MM.1S (cell line): ENCODE results near the gene PLCB4.

Experiments
- DNase-seq: peaks from one replicate; pipeline ENCODE4 v3.0.0-alpha.2; 2015
- H2AFZ ChIP-seq: fragments of 300-600 bp; sonication (generic); 2 replicates; pipeline ENCODE4 v1.6.0; 2016; ENCODE audit warnings: antibody characterized with exemption, low read length
- H3F3A ChIP-seq: fragments of 300-600 bp; sonication (generic); 2 replicates; pipeline ENCODE4 v1.6.1; 2016; ENCODE audit warnings: mild to moderate bottlenecking, antibody characterized with exemption, low read length, moderate library complexity, mixed read lengths; ENCODE audit not compliant: insufficient read depth
- H3K27ac ChIP-seq: fragments of 300-600 bp; sonication (generic); 2 replicates; pipeline ENCODE4 v1.5.1; 2016; ENCODE audit warnings: mild to moderate bottlenecking, low read length
- H3K27me3 ChIP-seq: fragments of 300-600 bp; sonication (generic); replicated peaks from 2 replicates; pipeline ENCODE4 v1.6.0; 2016; ENCODE audit warnings: low read length; ENCODE audit not compliant: insufficient read depth
- H3K36me3 ChIP-seq: fragments of 300-600 bp; sonication (generic); replicated peaks from 2 replicates; pipeline ENCODE4 v1.6.1; 2016; ENCODE audit warnings: mild to moderate bottlenecking, low read length, mixed read lengths; ENCODE audit not compliant: insufficient read depth
- H3K4me1 ChIP-seq: fragments of 300-600 bp; sonication (generic); 2 replicates; pipeline ENCODE4 v1.6.1; 2016; ENCODE audit warnings: low read length, mixed read lengths
- H3K4me2 ChIP-seq: fragments of 300-600 bp; sonication (generic); 2 replicates; pipeline ENCODE4 v1.6.0; 2016; ENCODE audit warnings: low read depth, low read length
- H3K4me3 ChIP-seq: fragments of 300-600 bp; sonication (generic); 2 replicates; pipeline ENCODE4 v1.5.1; 2016; ENCODE audit warnings: low read length, mixed read lengths
- H3K79me2 ChIP-seq: fragments of 300-600 bp; sonication (generic); 2 replicates; pipeline ENCODE4 v1.6.1; 2016; ENCODE audit warnings: mixed run types, low read length, mixed read lengths
- H3K9ac ChIP-seq: fragments of 300-600 bp; sonication (generic); 2 replicates; pipeline ENCODE4 v1.6.1; 2016; ENCODE audit warnings: low read length, mixed read lengths
- H3K9me2 ChIP-seq: fragments of 300-600 bp; sonication (generic); replicated peaks from 2 replicates; pipeline ENCODE4 v1.6.1; 2016; ENCODE audit warnings: mild to moderate bottlenecking, low read length, mixed read lengths; ENCODE audit not compliant: insufficient read depth
- H3K9me3 ChIP-seq: fragments of 300-600 bp; sonication (generic); replicated peaks from 2 replicates; pipeline ENCODE4 v1.6.1; 2016; ENCODE audit warnings: mild to moderate bottlenecking, low read length, mixed read lengths; ENCODE audit not compliant: insufficient read depth
- H4K20me1 ChIP-seq: fragments of 300-600 bp; sonication (generic); 2 replicates; pipeline ENCODE4 v1.6.1; 2016; ENCODE audit warnings: mild to moderate bottlenecking, low read length, moderate library complexity, mixed read lengths; ENCODE audit not compliant: insufficient read depth
- EZH2 ChIP-seq: fragments of 300-600 bp; sonication (generic); optimal IDR thresholded peaks from 2 replicates; pipeline ENCODE3; 2017; ENCODE audit warnings: low read depth, mild to moderate bottlenecking, antibody characterized with exemption, low read length, mixed read lengths
- EZH2phosphoT487 ChIP-seq: fragments of 300-600 bp; sonication (generic); IDR thresholded peaks from 2 replicates; pipeline ENCODE4 v1.6.1; 2018; ENCODE audit warnings: antibody characterized with exemption, low read length
- TF ChIP-seq, protein P1 (sequence below): fragments of 300-600 bp; sonication (generic); IDR thresholded peaks from 2 replicates; pipeline ENCODE4 v1.5.1; 2016; ENCODE audit warnings: antibody characterized with exemption, low read length, mixed read lengths

The PLCB4 gene

DNA sequence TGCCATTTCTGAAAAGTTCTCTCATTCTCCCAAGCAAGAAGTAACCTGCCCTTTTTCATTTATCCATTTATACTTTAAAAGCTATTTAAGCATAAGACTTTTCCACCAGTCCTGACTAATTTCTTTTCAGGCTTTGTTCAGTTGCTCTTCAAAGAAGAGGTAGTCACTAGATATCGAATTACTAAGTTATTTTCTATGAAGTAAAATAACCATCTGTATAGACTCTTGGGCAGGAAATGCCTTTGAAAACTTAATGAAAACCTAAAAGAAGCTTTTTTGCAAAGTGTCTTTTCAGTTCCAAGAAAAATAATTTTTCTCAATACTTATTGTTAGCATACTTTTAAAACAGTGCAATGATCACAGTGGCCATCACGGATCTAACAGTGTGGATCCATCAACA, 414.2 kb downstream of the PLCB4 start:
- Histone ChIP-seq H4K20me1 (no peaks in the 10 kb centered on the region), H3K9ac (peak overlapping the region; percentile 19; the same call in 1 of the 2 replicates), H3K4me1 (peaks cover 69% of the 10 kb centered on the region), H3K27ac (peak overlapping the region; percentile 64; the same call in 1 of the 2 replicates), H3K9me3 (no peaks in the 10 kb centered on the region), H3K27me3 (no peaks in the 10 kb centered on the region), H2AFZ (no peak overlapping the region), H3K79me2 (no peaks in the 10 kb centered on the region), H3F3A (peaks cover 22% of the 10 kb centered on the region), H3K4me2 (peak overlapping the region; percentile 54), H3K4me3 (no peak overlapping the region), H3K36me3 (no peaks in the 10 kb centered on the region), H3K9me2 (no peaks in the 10 kb centered on the region)
- DNase-seq: no peak
- no peak for TF ChIP-seq EZH2phosphoT487
- no peak for TF ChIP-seq EZH2

DNA sequence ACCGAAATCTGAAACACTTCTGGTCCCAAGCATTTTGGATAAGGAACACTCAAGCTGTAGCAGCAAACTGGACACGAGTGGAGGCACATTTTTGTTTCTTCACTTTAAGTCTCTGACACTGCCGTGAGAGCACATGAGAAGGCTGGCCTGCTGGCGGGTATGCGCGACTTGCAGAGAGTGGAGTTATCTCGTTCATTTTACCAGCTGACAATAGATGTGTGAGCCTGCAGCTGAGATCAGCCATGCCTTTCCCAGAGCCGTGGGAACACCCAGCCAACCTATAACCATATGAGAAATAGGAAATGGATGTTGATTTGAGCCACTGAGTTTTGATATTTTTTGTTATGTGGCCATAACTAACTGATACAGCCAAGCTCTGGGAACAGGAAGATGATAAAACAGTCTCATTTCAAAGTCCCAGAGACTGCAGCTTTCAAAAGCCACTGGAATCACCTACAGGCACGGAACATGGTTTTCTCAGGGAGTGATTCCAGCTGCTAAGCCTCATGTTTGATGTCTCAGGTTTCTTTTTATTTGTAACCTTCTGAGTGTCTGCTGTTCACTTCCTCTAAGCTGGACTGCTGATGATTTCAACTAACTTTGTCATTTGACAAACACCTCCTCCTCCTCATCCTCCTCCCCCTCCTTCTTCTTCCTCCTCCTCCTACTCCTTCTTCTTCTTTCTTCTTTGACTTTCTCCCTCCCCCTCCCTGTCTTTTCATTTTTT, 416.9 kb downstream of the PLCB4 start:
- no peak for DNase-seq
- no peak overlapping the region for H2AFZ ChIP-seq
- no peak overlapping the region for H3K4me2 ChIP-seq
- no peaks in the 10 kb centered on the region for H3K27me3 ChIP-seq
- H3K4me1 ChIP-seq: peaks cover 55% of the 10 kb centered on the region
- H3K27ac ChIP-seq: no peak overlapping the region
- H3K9me3 ChIP-seq: no peaks in the 10 kb centered on the region
- H3K36me3 ChIP-seq: no peaks in the 10 kb centered on the region
- peaks cover 22% of the 10 kb centered on the region for H3F3A ChIP-seq
- no peaks in the 10 kb centered on the region for H3K9me2 ChIP-seq
- H3K4me3 ChIP-seq: no peak overlapping the region
- TF ChIP-seq EZH2 (no peak), EZH2phosphoT487 (no peak)
- TF ChIP-seq, protein P1, sequence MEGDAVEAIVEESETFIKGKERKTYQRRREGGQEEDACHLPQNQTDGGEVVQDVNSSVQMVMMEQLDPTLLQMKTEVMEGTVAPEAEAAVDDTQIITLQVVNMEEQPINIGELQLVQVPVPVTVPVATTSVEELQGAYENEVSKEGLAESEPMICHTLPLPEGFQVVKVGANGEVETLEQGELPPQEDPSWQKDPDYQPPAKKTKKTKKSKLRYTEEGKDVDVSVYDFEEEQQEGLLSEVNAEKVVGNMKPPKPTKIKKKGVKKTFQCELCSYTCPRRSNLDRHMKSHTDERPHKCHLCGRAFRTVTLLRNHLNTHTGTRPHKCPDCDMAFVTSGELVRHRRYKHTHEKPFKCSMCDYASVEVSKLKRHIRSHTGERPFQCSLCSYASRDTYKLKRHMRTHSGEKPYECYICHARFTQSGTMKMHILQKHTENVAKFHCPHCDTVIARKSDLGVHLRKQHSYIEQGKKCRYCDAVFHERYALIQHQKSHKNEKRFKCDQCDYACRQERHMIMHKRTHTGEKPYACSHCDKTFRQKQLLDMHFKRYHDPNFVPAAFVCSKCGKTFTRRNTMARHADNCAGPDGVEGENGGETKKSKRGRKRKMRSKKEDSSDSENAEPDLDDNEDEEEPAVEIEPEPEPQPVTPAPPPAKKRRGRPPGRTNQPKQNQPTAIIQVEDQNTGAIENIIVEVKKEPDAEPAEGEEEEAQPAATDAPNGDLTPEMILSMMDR: no peak
- H4K20me1 ChIP-seq: no peaks in the 10 kb centered on the region
- H3K79me2 ChIP-seq: no peaks in the 10 kb centered on the region
- H3K9ac ChIP-seq: no peak overlapping the region

- H3K9me3 ChIP-seq: no peaks in the 10 kb centered on the region
- no peak overlapping the region for H3K4me3 ChIP-seq
- H3K4me1 ChIP-seq: peaks cover 40% of the 10 kb centered on the region
- no peak for TF ChIP-seq EZH2
- TF ChIP-seq, protein P1: no peak
- no peak for TF ChIP-seq EZH2phosphoT487
- no peak overlapping the region for H2AFZ ChIP-seq
- no peaks in the 10 kb centered on the region for H3K27me3 ChIP-seq
- no peak overlapping the region for H3K27ac ChIP-seq
- H4K20me1 ChIP-seq: no peaks in the 10 kb centered on the region
- peaks cover 14% of the 10 kb centered on the region for H3F3A ChIP-seq
- H3K4me2 ChIP-seq: no peak overlapping the region
- no peak overlapping the region for H3K9ac ChIP-seq
- H3K36me3 ChIP-seq: no peaks in the 10 kb centered on the region
- DNase-seq: no peak
- H3K9me2 ChIP-seq: no peaks in the 10 kb centered on the region
- no peaks in the 10 kb centered on the region for H3K79me2 ChIP-seq
These were observed 418.3 kb downstream of the PLCB4 start for GRCh38 chr20:9487231-9487630.

GRCh38 chr20:9488063-9488462, 419.2 kb downstream of the PLCB4 start:
- H3K27ac ChIP-seq: no peak overlapping the region
- TF ChIP-seq EZH2phosphoT487 (no peak), EZH2 (no peak)
- TF ChIP-seq, protein P1: no peak
- peak overlapping the region; percentile 37 for H3K4me2 ChIP-seq
- no peaks in the 10 kb centered on the region for H3K27me3 ChIP-seq
- no peaks in the 10 kb centered on the region for H3K79me2 ChIP-seq
- H3K4me1 ChIP-seq: peaks cover 32% of the 10 kb centered on the region
- no peaks in the 10 kb centered on the region for H3K9me2 ChIP-seq
- H3K36me3 ChIP-seq: no peaks in the 10 kb centered on the region
- H3K9me3 ChIP-seq: no peaks in the 10 kb centered on the region
- peak overlapping the region; percentile 9; the same call in 1 of the 2 replicates for H2AFZ ChIP-seq
- peaks cover 5% of the 10 kb centered on the region for H3F3A ChIP-seq
- no peaks in the 10 kb centered on the region for H4K20me1 ChIP-seq
- DNase-seq: peak; percentile 13
- no peak overlapping the region for H3K4me3 ChIP-seq
- H3K9ac ChIP-seq: no peak overlapping the region
